Vagina (tissue), 2 donors: ENCODE results near the gene NHSL2. TPM values are rescaled to one million over a fixed set of nuclear protein-coding genes. Genes with fewer than 3 reads are reported as not detected.

Experiments used
- DNase-seq, 2 donors: peaks; one replicate each; pipeline ENCODE4 v3.0.0-alpha.2; 2017; ENCODE audit errors: extremely low spot score in 2 of 2
- H3K27ac ChIP-seq: fragments of 200-600 bp; sonication (generic); one replicate; pipeline ENCODE4 v1.5.1; 2019
- H3K27me3 ChIP-seq: fragments of 200-600 bp; sonication (generic); one replicate; pipeline ENCODE4 v1.5.1; 2019
- H3K36me3 ChIP-seq, 2 donors: fragments of 200-600 bp; sonication (generic); one replicate each; pipeline ENCODE4 v1.5.1; 2017 to 2019
- H3K4me1 ChIP-seq: fragments of 200-600 bp; sonication (generic); one replicate; pipeline ENCODE4 v1.5.1; 2019
- H3K4me3 ChIP-seq, 2 donors: fragments of 200-600 bp; sonication (generic); 1 replicate in 1 of 2; 2 replicates in 1 of 2; pipeline ENCODE4 v1.5.1; 2016 to 2019
- H3K9me3 ChIP-seq: fragments of 200-600 bp; sonication (generic); one replicate; pipeline ENCODE4 v1.5.1; 2019
- POLR2A ChIP-seq, 2 donors: fragments of 450-650 bp; IDR thresholded peaks; one replicate each; pipeline ENCODE4 v1.6.1; 2017; ENCODE audit warnings: antibody characterized with exemption in 2 of 2, mild to moderate bottlenecking in 2 of 2, moderate library complexity in 2 of 2
- POLR2AphosphoS5 ChIP-seq, 2 donors: sonication (generic); formaldehyde crosslinking; IDR thresholded peaks; one replicate each; pipeline ENCODE4 v1.9.0; 2017; ENCODE audit warnings: antibody characterized with exemption in 2 of 2, mild to moderate bottlenecking in 2 of 2, low read depth in 1 of 2; ENCODE audit not compliant: insufficient read depth in 1 of 2
- intact Hi-C: fragments of 100-400 bp; cut with DNase I; formaldehyde crosslinking; loops from one replicate; pipeline ENCODE4 v1.15.1; 2023
- total RNA-seq: library from RNA; depleted of rRNA; stranded (reverse); fragments of >200 nt; gene quantifications from one replicate; pipeline ENCODE4 v1.2.3, GENCODE V29; 2016
- TF ChIP-seq, protein P1 (sequence below), 3 experiments: fragments of 450-650 bp in 2 of 3; fragments of 200-600 bp in 1 of 3; sonication (generic) in 1 of 3; IDR thresholded peaks; one replicate each; pipeline ENCODE4 v1.5.1; 2017 to 2019; ENCODE audit warnings: antibody characterized with exemption in 3 of 3, mild to moderate bottlenecking in 2 of 3, moderate library complexity in 2 of 3

The NHSL2 gene
- total RNA-seq, 1 donor from 2014 or later = 12.3 TPM

DNA sequence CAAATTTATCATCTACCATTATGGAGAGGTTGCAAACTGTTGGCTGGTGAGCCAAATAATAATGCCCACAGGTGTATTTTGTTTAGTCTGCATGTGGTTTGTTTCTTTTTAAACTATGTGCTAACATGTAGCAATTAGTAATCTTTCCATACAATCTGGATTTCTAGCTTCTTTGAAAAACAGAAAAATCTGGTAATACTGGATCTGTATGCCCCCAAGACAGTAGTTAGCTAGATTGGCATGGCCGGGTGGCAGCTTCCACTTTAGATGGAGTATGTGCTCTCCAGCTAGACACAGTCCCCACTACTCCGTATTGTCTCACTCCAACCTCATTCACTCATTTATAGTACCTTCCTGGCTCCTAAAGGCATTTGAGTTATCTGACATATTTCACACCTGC is 91.3 kb downstream of the NHSL2 start:
- Histone ChIP-seq H3K4me3 (no peak overlapping the region), H3K4me1 (peaks cover 10% of the 10 kb centered on the region), H3K9me3 (no peaks in the 10 kb centered on the region), H3K36me3 (no peaks in the 10 kb centered on the region), H3K27ac (no peak overlapping the region), H3K27me3 (no peaks in the 10 kb centered on the region)
- intact Hi-C loops = no loop called here
- no peak for DNase-seq
- TF ChIP-seq, protein P1, sequence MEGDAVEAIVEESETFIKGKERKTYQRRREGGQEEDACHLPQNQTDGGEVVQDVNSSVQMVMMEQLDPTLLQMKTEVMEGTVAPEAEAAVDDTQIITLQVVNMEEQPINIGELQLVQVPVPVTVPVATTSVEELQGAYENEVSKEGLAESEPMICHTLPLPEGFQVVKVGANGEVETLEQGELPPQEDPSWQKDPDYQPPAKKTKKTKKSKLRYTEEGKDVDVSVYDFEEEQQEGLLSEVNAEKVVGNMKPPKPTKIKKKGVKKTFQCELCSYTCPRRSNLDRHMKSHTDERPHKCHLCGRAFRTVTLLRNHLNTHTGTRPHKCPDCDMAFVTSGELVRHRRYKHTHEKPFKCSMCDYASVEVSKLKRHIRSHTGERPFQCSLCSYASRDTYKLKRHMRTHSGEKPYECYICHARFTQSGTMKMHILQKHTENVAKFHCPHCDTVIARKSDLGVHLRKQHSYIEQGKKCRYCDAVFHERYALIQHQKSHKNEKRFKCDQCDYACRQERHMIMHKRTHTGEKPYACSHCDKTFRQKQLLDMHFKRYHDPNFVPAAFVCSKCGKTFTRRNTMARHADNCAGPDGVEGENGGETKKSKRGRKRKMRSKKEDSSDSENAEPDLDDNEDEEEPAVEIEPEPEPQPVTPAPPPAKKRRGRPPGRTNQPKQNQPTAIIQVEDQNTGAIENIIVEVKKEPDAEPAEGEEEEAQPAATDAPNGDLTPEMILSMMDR (IDR thresholded peaks at IDR 0.05) = no peak
- TF ChIP-seq POLR2AphosphoS5 (IDR thresholded peaks at IDR 0.05; ENCODE audit: insufficient read depth in 1 of 2, low read depth in 1 of 2) (no peak), POLR2A (IDR thresholded peaks at IDR 0.05) (no peak)

DNA sequence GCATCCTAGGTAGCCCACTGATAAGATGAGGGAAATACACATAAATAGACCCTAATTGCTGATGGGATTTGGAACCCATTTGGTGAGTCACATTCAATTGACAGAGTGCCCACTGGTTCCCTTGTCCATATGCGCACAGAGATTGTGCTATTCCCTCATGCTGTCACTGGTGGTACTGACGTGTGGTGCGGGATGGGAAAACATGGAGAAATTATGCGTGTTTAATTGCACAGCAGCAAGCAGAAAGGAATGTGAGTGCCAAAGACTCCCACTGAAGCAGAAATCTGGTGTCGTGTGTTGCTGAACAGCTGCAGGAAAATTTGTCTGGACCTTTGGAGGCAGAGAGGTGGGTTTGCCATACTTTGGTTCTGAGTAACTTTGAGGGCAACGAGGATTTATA is 92.2 kb downstream of the NHSL2 start:
- peak; percentile 14 to 29 for DNase-seq
- intact Hi-C loops = no loop called here
- TF ChIP-seq POLR2A (IDR thresholded peaks at IDR 0.05) (no peak), POLR2AphosphoS5 (IDR thresholded peaks at IDR 0.05; ENCODE audit: insufficient read depth in 1 of 2, low read depth in 1 of 2) (no peak)
- TF ChIP-seq, protein P1 (IDR thresholded peaks at IDR 0.05) = no peak
- no peaks in the 10 kb centered on the region for H3K9me3 ChIP-seq
- no peak overlapping the region for H3K4me3 ChIP-seq
- H3K4me1 ChIP-seq = peaks cover 10% of the 10 kb centered on the region
- H3K36me3 ChIP-seq = no peaks in the 10 kb centered on the region
- H3K27ac ChIP-seq = peak overlapping the region; percentile 72
- H3K27me3 ChIP-seq = no peaks in the 10 kb centered on the region

DNA sequence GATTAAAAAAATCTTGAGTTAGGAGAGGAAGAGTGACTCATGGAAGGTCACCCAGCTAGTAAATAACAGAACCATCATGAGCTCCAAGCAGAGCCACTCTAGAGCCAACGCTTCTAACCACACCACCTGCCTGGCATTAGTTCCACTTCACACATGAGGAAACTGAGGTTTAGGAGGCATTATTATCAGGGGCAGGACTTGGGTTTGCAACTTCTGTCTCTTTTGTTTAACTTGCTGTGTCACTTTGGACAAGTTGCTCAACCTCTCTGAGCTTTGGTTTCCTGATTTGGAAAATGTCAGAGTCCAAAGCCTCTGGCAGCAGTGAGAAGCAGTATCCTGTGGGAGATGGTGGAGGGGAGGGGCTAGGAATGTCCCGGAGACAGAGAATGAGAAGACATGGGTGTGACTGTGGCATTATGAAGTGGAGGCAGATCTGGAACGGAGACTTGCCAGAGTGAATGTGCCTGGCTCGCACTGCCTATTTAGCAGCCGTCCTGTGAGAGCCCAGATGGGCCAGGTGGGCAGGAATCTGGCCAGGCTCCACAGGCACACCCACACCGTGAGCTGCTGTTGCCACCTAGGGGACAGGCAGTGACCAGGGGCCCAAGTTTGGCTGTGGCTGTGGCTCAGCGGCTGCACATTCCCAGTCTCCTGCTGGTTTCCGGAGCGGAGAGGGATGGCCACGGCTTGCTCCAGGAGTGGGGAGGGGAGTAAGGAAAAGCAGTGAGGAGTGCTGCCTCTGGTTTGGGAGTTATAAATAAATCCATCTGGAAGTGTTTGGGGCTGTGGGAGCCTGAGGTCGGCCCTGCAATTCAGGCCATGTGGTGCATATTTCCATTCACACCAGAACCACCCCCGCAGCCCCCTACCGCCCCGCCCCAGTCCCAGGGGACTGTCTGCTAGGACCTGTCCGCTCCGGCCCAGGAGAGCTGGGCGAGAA is 93.4 kb downstream of the NHSL2 start:
- intact Hi-C loops = no loop called here
- Histone ChIP-seq H3K4me3 (no peak overlapping the region), H3K4me1 (peaks cover 10% of the 10 kb centered on the region), H3K9me3 (no peaks in the 10 kb centered on the region), H3K27me3 (no peaks in the 10 kb centered on the region), H3K36me3 (no peaks in the 10 kb centered on the region), H3K27ac (peak overlapping the region; percentile 72)
- peak; percentile 77 to 84 for DNase-seq
- TF ChIP-seq POLR2AphosphoS5 (IDR thresholded peaks at IDR 0.05; ENCODE audit: insufficient read depth in 1 of 2, low read depth in 1 of 2) = no peak
- TF ChIP-seq POLR2A (IDR thresholded peaks at IDR 0.05) = no peak

DNA sequence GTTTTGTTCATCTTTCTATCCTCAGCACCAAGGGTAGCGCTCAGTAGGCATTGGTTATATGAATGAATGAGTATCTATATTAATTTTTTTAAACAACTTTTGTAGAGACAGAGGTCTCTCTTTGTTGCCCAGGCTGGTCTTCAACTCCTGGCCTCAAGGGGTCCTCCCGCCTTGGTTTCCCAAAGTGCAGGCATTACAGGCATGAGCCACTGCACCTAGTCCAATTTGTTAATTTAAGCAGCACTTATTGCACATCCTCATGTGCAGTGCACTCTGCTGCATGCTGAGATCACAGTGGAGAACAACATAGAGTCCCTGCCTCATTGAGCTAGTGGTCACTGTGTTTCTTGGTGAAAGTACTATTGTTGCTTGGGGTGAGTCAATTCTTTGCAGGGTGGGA is 94.4 kb downstream of the NHSL2 start:
- TF ChIP-seq POLR2A (IDR thresholded peaks at IDR 0.05) = no peak
- TF ChIP-seq POLR2AphosphoS5 (IDR thresholded peaks at IDR 0.05; ENCODE audit: insufficient read depth in 1 of 2, low read depth in 1 of 2) = no peak
- TF ChIP-seq, protein P1 (IDR thresholded peaks at IDR 0.05) = no peak
- Histone ChIP-seq H3K27me3 (no peaks in the 10 kb centered on the region), H3K9me3 (no peaks in the 10 kb centered on the region), H3K27ac (no peak overlapping the region), H3K36me3 (no peaks in the 10 kb centered on the region), H3K4me3 (no peak overlapping the region), H3K4me1 (peaks cover 10% of the 10 kb centered on the region)
- peak; percentile 67 to 74 for DNase-seq
- intact Hi-C loops = no loop called here

DNA sequence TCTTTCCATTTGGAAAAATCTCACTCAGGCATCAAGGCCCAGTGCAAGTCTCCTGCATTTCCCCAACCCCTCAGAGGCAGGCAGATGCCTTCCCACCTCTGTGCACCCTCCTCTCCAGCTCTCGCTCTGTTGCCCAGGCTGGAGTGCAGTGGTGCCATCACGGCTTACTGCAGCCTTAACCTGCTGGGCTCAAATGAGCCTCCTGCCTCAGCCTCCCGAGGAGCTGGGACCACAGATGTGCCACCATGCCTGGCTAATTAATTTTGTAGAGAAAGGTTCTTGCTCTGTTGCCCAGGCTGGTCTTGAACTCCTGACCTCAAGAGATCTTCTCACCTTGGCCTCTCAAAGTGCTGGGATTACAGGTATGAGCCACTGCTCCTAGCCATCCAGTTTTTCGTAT is 95.8 kb downstream of the NHSL2 start:
- peak; percentile 34 to 79 for DNase-seq
- Histone ChIP-seq H3K36me3 (no peaks in the 10 kb centered on the region), H3K27ac (no peak overlapping the region), H3K27me3 (no peaks in the 10 kb centered on the region), H3K4me1 (peaks cover 10% of the 10 kb centered on the region), H3K9me3 (no peaks in the 10 kb centered on the region), H3K4me3 (no peak overlapping the region)
- TF ChIP-seq, protein P1 (IDR thresholded peaks at IDR 0.05) = no peak
- TF ChIP-seq POLR2A (IDR thresholded peaks at IDR 0.05) = no peak
- TF ChIP-seq POLR2AphosphoS5 (IDR thresholded peaks at IDR 0.05; ENCODE audit: insufficient read depth in 1 of 2, low read depth in 1 of 2) = no peak
- intact Hi-C loops = no loop called here
